ENCODE measurements around the gene PCK2. TPM values are rescaled to one million over a fixed set of nuclear protein-coding genes. Genes with fewer than 3 reads are reported as not detected.
A peak's percentile ranks its signal among the peaks of the same experiment; 100 is the strongest.

PCK2 gene
- total and polyA plus RNA-seq, 8 donors, result 12.9 to 61.3 (median 16.6) TPM

- intact Hi-C loops (cut with DNase I), result loop anchor here in 1 of 2 donors (10.0 kb wide), 1 partner anchor 80 kb away; no protein-coding TSS in a partner anchor
- TF ChIP-seq, protein P1, sequence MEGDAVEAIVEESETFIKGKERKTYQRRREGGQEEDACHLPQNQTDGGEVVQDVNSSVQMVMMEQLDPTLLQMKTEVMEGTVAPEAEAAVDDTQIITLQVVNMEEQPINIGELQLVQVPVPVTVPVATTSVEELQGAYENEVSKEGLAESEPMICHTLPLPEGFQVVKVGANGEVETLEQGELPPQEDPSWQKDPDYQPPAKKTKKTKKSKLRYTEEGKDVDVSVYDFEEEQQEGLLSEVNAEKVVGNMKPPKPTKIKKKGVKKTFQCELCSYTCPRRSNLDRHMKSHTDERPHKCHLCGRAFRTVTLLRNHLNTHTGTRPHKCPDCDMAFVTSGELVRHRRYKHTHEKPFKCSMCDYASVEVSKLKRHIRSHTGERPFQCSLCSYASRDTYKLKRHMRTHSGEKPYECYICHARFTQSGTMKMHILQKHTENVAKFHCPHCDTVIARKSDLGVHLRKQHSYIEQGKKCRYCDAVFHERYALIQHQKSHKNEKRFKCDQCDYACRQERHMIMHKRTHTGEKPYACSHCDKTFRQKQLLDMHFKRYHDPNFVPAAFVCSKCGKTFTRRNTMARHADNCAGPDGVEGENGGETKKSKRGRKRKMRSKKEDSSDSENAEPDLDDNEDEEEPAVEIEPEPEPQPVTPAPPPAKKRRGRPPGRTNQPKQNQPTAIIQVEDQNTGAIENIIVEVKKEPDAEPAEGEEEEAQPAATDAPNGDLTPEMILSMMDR (IDR thresholded peaks at IDR 0.05), result no peak
Observed at GRCh38 chr14:24094841-24095270, 745 bp downstream of the PCK2 start.

DNA sequence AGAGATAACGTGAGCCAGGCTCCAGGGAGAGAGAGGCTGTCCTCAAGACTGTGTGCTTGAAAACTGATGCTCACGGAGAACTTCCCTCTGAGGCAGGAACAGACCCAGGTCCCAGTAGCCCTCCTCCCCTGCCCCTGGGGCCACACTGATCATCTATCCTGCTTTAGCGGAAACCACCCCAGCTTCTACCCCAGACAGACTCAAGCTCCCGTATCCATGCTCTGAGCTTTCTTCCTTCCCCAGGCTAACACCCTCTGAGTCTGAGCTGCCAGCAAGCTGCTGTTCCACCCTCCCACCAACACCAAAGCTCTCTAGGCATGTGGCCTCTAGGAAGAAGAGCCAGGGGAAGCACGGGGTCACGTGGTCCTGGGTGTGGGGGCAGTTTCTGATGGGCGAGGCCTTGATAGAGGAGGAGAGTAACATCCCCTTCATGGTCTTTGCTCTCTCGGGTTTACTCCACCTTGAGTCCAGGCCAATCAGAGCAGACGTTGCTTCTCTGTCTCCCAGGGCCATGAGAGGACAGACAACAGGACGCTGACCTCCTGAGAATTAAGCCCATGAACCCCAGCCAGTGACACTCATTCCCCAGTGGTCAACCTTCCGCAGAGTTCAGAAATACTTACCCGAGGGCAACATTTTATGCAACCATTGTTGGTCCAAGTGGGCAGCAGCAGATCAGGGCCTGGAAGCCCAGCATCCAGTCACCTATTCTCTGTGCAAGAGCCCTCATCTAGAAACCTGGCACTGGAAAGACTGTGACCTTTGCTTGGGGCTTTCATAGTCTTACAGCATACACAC lies 1.4 kb downstream of the PCK2 start:
- peak; percentile 1 for ATAC-seq
- H3K4me1 ChIP-seq, result peaks cover 6 to 53% of the 10 kb centered on the region in 2 donors
- TF ChIP-seq, protein P1 (IDR thresholded peaks at IDR 0.05), result no peak
- peak in 3 of 4 donors; percentile 24 to 84 (median 63) for DNase-seq
- intact Hi-C loops (cut with DNase I), result loop anchor here in 1 of 2 donors (10.0 kb wide), 1 partner anchor 81 kb away; no protein-coding TSS in a partner anchor
- H3K36me3 ChIP-seq, result peaks cover 0 to 35% of the 10 kb centered on the region in 2 donors
- H3K4me3 ChIP-seq, result peak overlapping the region; percentile 89 to 93
- H3K9me3 ChIP-seq, result no peaks in the 10 kb centered on the region
- peak overlapping the region; percentile 95 for H3K27ac ChIP-seq
- H3K27me3 ChIP-seq, result no peaks in the 10 kb centered on the region

More at GRCh38 chr14:24094841-24095270, 745 bp downstream of the PCK2 start:
- Histone ChIP-seq H3K27ac (peak overlapping the region; percentile 95), H3K4me1 (peaks cover 6 to 53% of the 10 kb centered on the region in 2 donors), H3K27me3 (no peaks in the 10 kb centered on the region), H3K36me3 (peaks cover 0 to 28% of the 10 kb centered on the region in 2 donors), H3K9me3 (no peaks in the 10 kb centered on the region), H3K4me3 (peak overlapping the region; percentile 89 to 93)
- DNase-seq (no peak), ATAC-seq (peak; percentile 4)

DNA sequence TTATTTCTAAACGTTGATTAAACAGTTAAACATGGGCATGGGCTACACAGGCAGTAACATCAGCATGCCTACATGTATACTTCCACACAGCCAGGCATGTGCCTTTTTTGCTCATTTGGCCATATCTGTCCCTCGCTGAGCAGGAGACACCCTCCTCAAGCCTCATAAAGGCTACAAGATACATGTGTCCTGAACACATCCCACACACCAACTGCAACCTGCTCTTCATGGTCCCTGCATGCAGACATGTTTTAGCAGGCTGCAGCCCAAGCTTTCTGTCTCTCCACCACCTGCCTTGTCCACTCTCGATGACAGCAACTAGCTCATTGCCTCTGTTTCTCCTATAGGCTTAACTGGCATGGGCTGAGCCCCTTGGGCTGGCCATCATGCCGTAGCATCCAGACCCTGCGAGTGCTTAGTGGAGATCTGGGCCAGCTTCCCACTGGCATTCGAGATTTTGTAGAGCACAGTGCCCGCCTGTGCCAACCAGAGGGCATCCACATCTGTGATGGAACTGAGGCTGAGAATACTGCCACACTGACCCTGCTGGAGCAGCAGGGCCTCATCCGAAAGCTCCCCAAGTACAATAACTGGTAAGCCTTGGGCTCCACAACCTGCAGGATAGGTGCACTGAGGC lies 2.6 kb downstream of the PCK2 start:
- no peak for ATAC-seq
- intact Hi-C loops (cut with DNase I), result loop anchor here in 1 of 2 donors (10.0 kb wide), 1 partner anchor 82 kb away; no protein-coding TSS in a partner anchor
- Histone ChIP-seq H3K4me1 (peaks cover 6 to 50% of the 10 kb centered on the region in 2 donors), H3K27me3 (no peaks in the 10 kb centered on the region), H3K4me3 (no peak overlapping the region), H3K36me3 (peaks cover 0 to 46% of the 10 kb centered on the region in 2 donors), H3K27ac (no peak overlapping the region), H3K9me3 (no peaks in the 10 kb centered on the region)
- DNase-seq, result peak in 2 of 4 donors; percentile 19 to 20
- TF ChIP-seq, protein P1 (IDR thresholded peaks at IDR 0.05), result no peak

DNA sequence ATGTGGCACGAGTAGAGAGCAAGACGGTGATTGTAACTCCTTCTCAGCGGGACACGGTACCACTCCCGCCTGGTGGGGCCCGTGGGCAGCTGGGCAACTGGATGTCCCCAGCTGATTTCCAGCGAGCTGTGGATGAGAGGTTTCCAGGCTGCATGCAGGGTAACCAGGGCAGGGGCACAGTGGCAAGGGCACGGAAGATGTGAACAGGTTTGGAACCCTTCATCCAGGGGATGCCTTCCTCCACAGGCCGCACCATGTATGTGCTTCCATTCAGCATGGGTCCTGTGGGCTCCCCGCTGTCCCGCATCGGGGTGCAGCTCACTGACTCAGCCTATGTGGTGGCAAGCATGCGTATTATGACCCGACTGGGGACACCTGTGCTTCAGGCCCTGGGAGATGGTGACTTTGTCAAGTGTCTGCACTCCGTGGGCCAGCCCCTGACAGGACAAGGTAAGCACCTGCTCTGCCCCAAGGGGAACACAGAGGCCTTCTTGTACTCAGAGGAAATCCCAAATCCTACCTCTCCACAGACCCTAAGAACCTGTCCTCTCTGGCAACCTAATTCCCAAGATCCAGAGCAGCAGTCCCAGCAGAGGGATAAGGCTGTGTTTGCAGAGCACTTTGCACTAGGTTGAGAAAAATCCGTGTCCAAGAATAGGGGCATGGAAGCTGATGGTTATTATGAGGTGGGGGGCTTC lies 4.3 kb downstream of the PCK2 start:
- Histone ChIP-seq H3K36me3 (peaks cover 0 to 60% of the 10 kb centered on the region in 2 donors), H3K27me3 (no peaks in the 10 kb centered on the region), H3K4me1 (peaks cover 2 to 39% of the 10 kb centered on the region in 2 donors), H3K4me3 (no peak overlapping the region), H3K9me3 (no peaks in the 10 kb centered on the region), H3K27ac (no peak overlapping the region)
- intact Hi-C loops (cut with DNase I), result loop anchor here in 1 of 2 donors (10.0 kb wide), 1 partner anchor 84 kb away; no protein-coding TSS in a partner anchor
- DNase-seq (peak in 2 of 4 donors; percentile 31 to 62), ATAC-seq (no peak)
- TF ChIP-seq, protein P1 (IDR thresholded peaks at IDR 0.05), result no peak

All from left lung (tissue), 10 donors.